Suppressor macrophage (primary cell): Measurements from ENCODE around the gene IL1RAP.

ENCODE experiments used
- DNase-seq, 4 experiments: peaks; one replicate each; pipeline ENCODE4 v3.0.0-alpha.2; 2020 to 2022

The IL1RAP gene

DNA sequence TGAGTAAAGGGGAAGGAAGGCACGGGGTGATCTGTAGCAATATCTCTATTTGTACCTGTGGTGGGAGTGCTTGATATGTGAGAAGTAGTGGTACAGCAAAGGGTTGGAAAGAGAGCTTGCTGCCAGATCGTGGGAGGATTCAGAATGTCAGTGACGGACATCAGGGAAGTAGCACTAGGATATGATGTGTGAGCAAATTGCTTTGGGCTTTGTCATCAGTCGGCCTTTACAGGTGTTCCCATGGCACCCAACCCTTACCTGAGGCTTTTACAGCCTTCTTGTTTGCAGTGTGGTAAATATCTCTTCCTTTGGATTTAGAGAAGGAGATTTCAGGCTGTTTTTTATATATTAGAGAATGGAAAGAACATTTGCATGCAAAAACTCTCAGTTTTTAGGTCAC, 29.8 kb downstream of the IL1RAP start:
- no peak for DNase-seq

DNA sequence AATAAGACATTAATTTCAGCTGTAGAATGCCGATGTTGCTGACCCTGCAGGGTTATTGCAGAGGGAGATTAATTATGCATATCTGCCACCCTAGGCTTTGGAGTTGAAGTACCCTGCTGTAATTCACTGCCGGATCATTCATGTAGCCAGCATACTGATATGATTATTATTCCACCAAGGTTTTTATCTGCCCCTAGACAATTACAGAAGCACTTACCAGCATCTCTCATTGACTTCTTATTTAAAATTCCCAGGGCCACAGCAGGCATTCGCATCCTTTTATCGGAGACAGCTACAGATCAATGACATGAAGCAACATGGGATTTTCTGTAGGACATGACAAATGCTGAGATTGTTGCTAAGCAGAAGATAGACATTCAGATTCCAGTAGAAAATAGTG, 31.3 kb downstream of the IL1RAP start:
- DNase-seq = no peak

DNA sequence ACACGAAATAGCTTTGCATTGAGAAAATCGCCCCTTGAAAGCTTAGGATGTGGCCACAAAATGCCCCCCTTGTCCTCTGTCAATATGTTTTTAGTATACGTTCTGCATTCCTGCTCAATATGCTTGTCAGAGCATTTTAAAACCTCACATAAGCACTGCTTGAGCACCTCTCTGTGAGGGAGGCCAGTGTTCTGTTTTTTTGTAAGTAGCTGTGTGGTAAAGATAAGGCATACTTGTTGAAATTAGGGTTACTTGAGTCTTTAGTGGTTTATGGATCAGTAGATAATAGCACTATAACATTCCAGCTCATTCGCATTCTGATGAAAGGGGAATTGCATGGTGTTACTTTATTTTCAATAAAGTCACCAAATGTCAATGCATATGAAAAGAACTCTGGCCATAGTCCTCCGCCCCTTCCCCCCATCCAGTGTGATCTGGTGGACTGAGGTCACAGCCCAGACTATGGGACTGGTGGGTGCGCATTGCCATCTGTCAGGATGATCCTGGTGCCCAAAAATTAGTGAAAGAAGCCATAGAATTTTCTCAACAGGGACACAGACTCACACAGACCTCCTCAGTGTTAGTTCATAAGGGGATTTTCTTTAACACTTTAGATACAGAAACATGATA, 33.1 kb downstream of the IL1RAP start:
- DNase-seq = no peak

DNA sequence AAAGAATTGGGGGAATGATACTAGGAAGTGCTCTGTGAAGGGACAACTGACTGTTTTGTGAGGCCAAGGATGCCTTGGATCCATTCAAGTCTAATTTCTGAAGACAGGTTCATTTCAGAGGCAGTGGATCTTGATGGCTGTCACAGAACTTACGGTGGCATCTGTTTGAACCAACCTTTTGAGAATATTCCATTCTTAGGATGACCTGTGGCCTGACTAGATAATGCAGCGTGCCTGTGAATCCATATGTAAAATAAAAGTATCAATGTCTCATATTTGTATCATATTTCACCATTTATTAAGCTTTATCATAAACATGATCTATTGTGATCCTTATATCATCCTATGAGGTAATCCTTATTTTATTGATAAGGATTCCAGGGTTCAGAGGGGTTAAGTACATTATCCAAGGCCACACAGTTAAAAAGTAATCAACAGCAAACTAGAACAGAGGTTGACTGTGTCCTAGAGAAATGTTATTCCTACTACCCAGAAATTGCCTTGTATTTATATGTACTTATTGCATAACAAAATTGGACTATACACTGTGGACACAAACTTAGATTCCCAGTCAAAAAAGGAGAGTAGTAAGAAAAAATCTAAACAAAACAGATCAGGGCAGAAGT, 34.3 kb downstream of the IL1RAP start:
- no peak for DNase-seq

DNA sequence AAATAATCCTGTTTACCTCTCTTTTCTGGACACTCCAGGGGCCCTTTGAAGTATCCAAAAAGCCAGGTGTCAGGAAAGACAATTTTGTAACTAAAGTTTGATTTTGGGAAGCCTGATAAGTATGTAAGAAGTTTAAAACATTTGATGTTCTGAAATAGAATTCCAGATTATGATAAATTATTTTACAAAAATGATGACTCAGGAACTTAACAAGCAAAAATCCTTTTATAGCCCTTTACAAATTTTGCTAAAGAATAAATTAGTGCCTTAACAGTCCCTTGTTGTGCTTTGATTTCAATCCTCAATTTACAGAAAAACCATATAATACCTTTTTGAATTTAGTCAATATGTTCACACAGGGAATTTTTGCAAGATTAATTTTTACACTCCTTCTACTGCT, 38.1 kb downstream of the IL1RAP start:
- DNase-seq = no peak

DNA sequence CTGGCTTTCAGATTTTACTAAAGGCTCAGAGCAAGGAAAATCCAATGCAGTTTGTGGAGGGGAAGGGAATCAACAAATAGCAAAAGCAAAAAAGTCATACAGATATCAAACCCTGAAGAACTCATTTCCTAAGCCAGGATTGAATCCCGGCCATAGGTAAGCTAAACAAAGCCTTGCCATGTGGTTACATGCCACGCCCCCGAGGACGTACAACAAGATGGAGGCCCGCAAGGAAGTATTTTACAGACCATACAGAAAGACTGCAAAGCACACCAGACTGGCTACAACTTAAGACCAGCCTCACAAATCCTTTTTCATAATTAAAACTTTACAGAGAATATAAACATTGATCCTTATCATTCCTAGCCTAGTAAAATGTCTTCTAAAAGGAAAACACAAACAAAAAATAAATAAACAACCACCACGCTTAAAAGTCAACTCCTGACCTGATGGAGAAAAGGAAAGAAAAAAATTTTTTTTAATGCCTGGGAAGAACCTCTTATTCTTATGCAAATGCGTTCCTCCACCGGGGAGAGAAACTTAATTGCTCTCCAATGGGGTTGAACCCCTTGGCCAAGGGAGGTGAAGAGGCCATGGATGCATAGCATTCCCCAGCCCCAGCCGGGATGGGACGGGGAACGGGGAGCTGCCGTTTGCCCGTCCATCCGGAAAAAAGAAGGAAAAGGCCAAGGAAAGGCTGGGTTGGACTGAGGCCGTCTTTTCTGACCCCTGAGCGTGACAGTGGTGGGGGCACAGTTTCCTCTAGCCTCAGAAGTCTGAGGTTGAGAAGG, 39.3 kb downstream of the IL1RAP start:
- no peak for DNase-seq

DNA sequence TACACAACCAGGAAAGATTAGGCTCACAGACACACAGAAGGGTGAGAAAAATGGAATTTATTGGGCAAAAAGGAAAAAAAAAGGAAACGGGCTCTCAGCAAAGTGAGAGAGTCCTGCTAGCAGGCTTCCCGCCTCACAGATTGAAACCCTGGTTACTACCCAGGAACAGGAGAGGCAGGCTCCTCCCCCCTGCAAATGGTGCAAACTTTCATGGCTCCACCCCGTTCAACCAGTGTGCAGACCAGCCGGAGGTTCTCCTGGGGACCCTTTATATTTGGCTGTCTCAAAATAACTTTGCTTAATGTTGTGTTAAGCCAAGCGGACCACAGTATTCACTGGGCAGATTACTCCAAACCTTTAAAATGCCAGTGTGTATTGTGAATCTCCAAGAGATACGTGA, 40.3 kb downstream of the IL1RAP start:
- DNase-seq = no peak

DNA sequence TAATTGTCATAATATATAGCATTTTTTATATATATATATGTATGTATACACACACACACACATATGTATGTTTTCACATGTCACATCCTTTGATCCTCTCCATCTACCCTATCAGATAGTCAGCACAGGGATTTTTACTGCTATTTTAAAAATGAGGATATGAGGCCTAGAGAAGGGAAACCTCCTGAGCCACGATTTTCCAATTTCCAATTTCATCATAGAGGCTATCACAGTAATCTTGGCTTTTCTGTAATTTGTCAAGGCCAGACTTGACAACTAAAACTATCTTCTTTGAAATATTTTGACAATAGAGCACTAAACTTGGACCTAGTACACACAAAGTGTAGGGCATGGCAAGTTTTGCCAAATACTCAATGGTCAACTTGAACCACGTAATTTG, 42.5 kb downstream of the IL1RAP start:
- peak in 1 of 4 experiments; percentile 22 for DNase-seq

DNA sequence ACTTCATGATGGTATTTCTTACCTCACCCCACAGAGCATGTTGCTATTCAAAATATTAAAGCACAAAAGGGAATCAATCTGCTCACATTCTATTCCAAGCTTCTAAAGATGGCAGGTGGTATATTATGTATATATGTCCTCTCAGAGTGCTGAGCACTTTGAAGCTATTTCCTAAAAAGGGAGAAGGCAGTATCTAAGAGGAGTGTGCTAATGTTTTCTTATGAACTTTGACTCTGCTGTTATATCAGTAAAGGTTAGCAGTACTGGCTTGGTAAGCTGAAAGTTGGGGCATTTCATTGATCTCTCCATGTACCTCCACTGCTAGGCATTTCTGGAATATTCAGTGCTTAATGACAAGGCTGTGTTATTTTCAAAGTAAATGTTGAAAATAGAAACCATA, 43.4 kb downstream of the IL1RAP start:
- DNase-seq = no peak

DNA sequence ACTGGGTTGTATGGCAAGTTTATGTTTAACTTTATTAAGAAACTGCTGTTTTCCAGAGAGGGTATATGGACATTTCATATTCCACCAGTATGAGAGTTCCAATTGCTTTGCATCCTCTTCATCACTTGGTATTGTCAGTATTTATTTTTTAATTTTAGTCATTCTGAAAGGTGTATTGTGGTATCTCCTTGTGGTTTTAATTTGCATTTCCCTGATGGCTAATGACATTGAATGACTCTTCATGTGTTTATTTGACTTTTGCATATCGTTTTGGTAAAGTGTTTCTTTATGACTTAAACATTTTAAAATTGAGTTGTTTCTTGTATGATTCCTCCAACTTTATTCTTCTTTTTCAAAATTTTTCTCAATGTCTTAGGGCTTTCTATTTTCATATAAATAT, 44.4 kb downstream of the IL1RAP start:
- no peak for DNase-seq

DNA sequence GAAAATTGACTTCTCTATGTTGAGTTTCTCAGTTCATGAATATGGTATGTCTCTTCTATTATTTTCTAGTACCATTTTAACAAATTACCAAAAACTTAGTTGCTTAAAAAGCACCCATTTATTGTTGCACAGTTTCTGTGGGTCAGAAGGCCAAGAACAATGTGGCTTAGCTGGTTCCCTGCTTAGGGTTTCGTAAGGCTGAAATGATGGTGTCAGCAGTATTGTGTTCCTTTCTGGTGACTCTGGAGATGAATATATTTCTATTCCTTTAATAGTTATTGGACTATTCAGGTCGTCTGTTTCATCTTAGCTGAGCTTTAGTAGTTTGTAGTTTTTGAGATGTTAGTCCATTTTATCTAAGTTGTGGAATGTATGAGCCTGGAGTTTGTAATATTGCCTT, 44.9 kb downstream of the IL1RAP start:
- DNase-seq = peak; percentile 17 to 72 (median 50)

DNA sequence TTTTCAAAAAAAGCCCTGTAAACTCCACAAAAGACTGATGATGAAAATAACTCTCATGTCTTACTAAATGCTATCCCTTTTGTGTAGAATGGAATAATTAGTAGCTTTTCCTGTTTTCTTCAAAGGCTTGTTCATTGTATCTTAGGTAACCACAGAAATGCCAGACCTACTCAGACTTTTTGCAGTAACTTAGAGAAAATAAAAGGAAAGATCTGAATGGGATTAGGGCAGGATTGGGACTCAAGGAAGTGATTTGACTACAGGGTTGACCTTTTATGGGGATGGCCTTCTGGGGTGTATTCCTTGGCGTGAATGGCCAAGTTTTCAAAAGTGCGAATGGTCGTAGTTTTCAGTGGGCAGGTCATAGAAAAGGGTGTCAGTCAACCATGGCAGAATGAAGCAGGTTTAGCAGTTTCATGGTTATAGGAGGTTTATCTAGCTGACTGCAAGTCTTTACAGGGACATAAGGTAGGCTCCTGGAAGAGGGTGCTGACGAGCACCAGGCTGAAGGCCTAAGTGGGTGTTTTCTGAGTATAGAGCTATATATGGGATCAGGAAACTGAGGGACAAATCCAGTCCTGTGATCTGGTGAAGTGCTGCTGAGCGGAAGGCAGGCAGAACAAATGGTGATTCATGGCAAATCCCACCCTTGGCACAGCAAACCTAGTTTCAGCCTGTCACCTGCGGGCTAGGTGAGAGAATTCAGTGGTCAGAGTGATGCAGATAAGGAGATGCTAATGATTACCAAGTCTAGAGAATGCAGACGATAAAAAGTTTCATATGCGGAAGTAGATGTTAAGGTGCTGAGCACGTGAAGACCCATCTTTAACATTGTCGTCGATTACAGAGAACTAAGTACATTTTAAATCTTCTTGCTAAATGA, 46.4 kb downstream of the IL1RAP start:
- DNase-seq = no peak

DNA sequence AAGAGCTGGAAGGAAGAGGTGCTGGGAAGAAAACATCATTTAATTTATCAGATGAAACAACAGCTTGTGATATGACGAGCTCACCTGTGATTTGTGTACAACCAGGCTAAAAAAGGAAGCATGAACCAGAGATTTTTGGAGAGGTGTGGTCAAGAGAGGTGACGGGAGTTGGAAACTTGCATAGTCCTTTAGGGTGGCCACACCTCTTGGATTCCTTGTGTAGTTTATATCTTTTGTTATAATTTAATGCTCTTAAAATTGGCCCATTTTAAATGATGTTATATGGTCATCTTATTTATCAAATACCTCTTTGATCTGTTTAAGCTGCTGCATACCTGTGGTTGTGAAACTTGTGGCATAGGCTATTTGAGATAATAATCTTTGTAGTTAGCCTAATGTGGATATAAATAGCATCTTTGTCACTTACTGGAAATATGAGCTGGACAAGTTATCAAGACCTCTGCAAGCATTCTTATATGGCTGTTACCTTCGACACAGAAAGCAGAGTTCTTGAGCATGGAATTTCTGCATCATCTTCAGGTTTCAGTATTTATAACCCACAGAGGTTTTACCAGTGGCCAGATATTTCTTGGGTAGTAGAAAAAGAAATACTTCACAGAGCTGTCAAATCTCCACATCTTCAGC, 49.1 kb downstream of the IL1RAP start:
- DNase-seq = no peak

DNA sequence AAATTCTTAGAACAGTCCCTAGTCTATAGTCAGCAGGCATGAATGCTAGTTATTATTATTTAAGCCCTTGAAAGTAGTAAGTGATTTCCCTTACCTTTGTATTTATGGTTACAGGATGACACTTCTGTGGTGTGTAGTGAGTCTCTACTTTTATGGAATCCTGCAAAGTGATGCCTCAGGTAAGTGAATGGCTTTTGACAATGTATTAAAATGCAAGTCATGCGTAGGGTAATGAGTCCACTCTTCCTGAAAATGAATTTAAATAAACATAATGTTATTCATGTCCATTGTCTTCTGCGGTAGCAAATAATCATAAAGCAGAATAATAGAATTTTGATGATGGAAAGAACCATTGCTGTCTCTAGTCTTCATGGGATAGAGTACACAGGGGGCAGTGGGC, 50.3 kb downstream of the IL1RAP start:
- DNase-seq = no peak

DNA sequence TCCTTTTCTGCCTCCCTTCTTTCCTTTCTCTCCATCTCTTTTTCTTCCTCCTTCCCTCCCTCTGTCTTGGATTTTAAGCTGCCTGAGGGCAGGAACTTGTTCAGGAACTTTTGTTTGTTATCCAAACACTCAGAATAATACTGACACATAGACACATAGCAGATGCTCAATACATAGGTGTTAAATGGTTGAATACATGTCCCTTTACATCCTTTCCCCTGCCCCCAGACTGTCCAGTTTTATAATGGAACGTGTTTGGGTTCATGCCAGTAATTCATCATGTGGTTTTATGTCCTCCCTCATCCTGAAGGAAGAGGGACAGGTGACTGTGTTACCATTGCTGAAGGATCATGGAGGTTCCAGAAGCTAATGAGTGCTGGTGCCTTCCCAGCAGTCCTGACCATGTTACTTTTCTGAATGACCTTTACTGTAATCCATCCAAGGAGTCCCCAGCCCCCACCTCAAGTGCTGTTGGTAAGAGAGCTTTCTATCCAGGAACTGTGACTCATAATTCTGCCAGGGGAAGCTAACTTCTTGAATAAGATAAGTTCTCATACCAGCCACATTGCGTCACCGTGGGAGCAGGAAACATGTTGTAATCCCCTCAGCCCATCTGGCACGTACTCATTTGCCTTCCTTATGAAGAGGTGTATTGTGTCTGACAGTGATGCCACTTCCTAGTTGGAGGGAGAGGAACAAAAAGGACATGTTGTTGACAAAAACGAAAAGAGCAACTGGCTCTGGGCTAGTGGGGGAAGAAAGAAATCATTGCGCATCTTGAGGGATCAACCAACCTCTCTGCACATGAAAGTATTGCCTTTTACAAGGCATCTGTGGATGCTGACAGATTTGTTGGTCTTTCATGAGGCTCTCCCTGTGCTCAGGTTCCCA, 52.4 kb downstream of the IL1RAP start:
- DNase-seq = peak; percentile 91 to 99 (median 96)

DNA sequence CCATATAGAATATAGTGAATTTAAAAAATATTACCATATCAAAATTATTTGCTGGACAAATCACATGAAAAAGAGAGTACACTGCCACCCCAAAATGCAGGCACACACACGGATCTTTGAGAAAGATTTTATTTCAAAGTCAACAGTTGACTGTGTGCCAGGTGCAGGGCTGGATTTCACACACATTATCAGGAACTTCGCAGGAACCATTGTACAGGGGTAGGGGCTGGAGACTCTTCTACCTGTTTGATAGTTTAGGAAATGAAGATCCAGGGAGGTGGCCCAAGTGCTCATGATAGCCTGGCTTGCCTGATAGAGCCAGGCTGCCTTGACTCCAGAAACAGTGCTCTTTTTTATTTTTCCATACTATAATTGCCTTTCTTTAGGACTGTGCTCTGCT, 54.2 kb downstream of the IL1RAP start:
- no peak for DNase-seq

DNA sequence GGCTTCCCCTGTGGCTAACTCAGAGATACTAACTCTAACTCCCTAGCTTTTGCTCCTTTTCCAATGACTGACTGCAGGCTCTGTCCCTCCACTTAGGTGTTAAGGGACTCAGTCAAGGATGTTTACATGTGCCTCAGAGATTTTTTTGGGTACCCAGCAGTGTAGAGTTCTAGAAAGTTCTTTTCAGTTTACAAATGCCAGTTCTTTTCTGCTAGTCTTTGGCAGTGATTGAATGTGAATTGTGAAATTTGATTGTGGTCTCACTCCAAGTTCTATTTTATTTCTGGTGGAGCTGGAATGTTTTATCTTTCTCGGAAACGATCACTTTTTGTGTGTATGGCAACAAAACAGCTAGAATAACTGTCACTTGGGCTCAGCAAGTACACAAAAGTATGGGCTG, 60.6 kb downstream of the IL1RAP start:
- no peak for DNase-seq

DNA sequence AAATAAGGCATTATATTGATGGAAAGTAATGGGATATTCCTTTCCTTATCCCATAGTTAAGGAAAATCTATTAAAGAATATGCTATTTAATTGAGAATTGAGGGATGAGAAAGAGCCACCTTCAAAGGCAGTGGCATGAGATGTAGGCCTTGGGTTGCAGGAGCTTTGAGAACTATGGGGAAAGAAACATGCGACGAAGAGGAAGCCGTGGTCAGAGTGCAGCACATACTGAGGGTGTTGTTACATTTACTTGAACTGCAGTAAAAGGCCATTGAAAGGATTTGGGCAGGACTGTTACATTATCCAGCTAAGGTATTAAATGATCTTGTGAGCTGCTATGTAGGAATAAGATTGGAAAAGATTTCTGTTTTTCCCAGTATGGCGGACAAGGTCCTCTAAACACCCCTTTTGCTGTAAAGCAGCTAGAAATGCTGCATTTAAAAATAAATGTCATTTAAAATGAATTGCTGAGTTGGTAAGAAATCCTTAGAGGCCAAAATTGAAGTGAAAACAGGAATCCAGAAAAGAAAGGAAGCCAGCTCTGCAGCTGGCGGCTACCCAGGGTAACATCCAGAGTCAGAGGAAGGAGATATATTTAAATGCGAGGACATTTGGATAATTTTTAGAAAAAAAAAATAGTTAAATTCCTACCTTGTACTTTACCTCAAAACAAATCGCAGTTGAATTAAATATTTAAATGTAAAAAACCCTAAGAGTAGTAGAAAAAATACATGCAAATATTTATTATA, 61.7 kb downstream of the IL1RAP start:
- peak; percentile 30 to 61 (median 55) for DNase-seq

DNA sequence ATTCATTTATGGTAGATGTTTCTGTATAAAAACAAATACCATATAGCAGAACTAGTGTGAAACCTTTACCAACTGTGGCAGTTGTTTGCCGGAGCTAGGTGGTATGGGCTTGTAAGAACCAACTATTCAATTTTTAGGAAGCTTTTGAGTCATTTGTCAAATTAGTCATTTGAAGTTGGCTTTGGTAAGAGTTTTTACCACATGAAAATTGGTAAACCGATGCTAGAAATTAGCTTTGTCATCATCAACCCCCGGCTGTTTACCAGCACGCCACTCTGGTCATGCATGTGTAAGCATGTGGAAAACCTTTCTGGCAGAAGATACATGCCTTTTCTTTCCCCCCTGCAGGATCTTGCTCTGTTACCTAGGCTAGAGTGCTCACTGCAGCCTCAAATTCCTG, 63.3 kb downstream of the IL1RAP start:
- DNase-seq = no peak

DNA sequence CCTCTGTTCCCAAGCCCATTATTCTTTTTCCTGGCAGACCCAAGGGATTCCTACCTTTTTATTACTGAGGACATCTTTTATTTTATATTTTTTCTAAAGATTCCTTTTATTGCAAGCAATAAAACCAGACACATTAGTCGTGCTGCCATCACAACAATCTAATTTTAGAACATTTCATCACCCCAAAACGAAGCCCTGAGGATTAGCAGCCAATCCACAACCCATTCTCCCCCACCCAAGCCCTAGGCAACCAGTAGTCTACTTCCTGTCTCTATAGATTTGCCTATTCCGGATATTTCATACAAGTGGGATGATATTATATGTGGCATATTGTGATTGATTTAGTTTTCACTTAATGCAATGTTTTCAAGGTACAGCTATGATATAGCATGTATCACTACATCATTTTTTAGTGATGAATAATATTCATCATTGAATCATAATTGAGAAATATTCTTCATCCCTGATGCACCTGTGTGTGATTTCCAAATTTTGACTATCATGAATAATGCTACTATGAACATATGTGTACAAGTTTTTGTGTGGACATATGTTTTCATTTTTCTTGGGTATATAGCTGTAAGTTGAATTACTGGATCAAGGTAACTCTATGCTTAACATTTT, 65.7 kb downstream of the IL1RAP start:
- no peak for DNase-seq
